Fibroblast of peridontal ligament (primary cell): ENCODE results near the gene SH2B2.
"Not testable (repeated sequence)": the region's sequence is repeated elsewhere in the genome, so short reads cannot be mapped to it uniquely, and the experiment has no call there.

ENCODE experiments used
- DNase-seq: peaks from one replicate; pipeline ENCODE4 v3.0.0-alpha.2; 2010; ENCODE audit errors: extremely low read depth

Gene SH2B2

GRCh38 chr7:102285540-102286236 is 980 bp upstream of the SH2B2 start:
- no peak for DNase-seq

- DNase-seq: peak; percentile 4
Measured at GRCh38 chr7:102287111-102287980, 678 bp downstream of the SH2B2 start.

- no peak for DNase-seq
Measured at GRCh38 chr7:102287981-102288278, 1.3 kb downstream of the SH2B2 start.

GRCh38 chr7:102288285-102288930 is 1.7 kb downstream of the SH2B2 start:
- DNase-seq: peak; percentile 8

- DNase-seq: no peak
Measured at GRCh38 chr7:102289057-102289456, 2.4 kb downstream of the SH2B2 start.

- no peak for DNase-seq
Measured at GRCh38 chr7:102291056-102291915, 4.6 kb downstream of the SH2B2 start.

GRCh38 chr7:102291916-102292267 is 5.2 kb downstream of the SH2B2 start:
- no peak for DNase-seq

- no peak for DNase-seq
Measured at GRCh38 chr7:102292813-102293798, 6.4 kb downstream of the SH2B2 start.

- no peak for DNase-seq
Measured at GRCh38 chr7:102294589-102294988, 7.9 kb downstream of the SH2B2 start.

- no peak for DNase-seq
Measured at GRCh38 chr7:102295346-102296178, 8.9 kb downstream of the SH2B2 start.

- no peak for DNase-seq
Measured at GRCh38 chr7:102296179-102296438, 9.4 kb downstream of the SH2B2 start.

GRCh38 chr7:102296514-102296913 is 9.8 kb downstream of the SH2B2 start:
- DNase-seq: no peak

GRCh38 chr7:102297487-102298218 is 11.0 kb downstream of the SH2B2 start:
- no peak for DNase-seq

- no peak for DNase-seq
Measured at GRCh38 chr7:102300643-102301221, 14.1 kb downstream of the SH2B2 start.

- not testable (repeated sequence) for DNase-seq
Measured at GRCh38 chr7:102301367-102301766, 14.7 kb downstream of the SH2B2 start.

GRCh38 chr7:102302025-102302424 is 15.4 kb downstream of the SH2B2 start:
- DNase-seq: no peak

- DNase-seq: no peak
Measured at GRCh38 chr7:102303669-102304422, 17.2 kb downstream of the SH2B2 start.

- no peak for DNase-seq
Measured at GRCh38 chr7:102304668-102305067, 18.0 kb downstream of the SH2B2 start.
